ENCODE measurements around the gene ACOXL. TPM values are rescaled to one million over a fixed set of nuclear protein-coding genes. Genes with fewer than 3 reads are reported as not detected.

Gene ACOXL
- total and polyA plus RNA-seq, 10 of the 15 experiments (the other 5 are each of a cell fraction or from before 2014, with no cell fraction given) = 0.05 to 1.3 (median 0.71) TPM

GRCh38 chr2:110875384-110875725, 143.0 kb downstream of the ACOXL start (continued):
- TF ChIP-seq PRDM15 (CRISPR knock-in tag; IDR thresholded peaks at IDR 0.05) = no peak
- no peak for TF ChIP-seq TCF12 (IDR thresholded peaks at IDR 0.05; ENCODE audit: low read depth, low read length)
- no peak for TF ChIP-seq RELA (IDR thresholded peaks at IDR 0.05; ENCODE audit: borderline replicate concordance, partially characterized antibody)
- no peak for TF ChIP-seq ZNF217 (IDR thresholded peaks at IDR 0.05)
- no peak for TF ChIP-seq SKIL (IDR thresholded peaks at IDR 0.05; ENCODE audit: low read depth, poor library complexity, severe bottlenecking)

Data from GM12878 (cell line).